ENCODE data around the gene LMCD1.

Gene LMCD1

GRCh38 chr3:8555113-8555661 is 53.6 kb downstream of the LMCD1 start:
- H3K27me3 ChIP-seq (ENCODE audit: control insufficient read depth, insufficient read depth, low read length): no peaks in the 10 kb centered on the region
- peak overlapping the region; percentile 80 for H3K9ac ChIP-seq (ENCODE audit: low read depth, low read length)
- peak overlapping the region; percentile 28 for H3K4me3 ChIP-seq (ENCODE audit: low read length)
- H3K4me2 ChIP-seq (ENCODE audit: low read length): peak overlapping the region; percentile 62
- peaks cover 58% of the 10 kb centered on the region for H3K36me3 ChIP-seq (ENCODE audit: insufficient read depth, low read length)
- H3K4me1 ChIP-seq (ENCODE audit: control insufficient read depth, insufficient read depth, low read length): peaks cover 59% of the 10 kb centered on the region
- no peaks in the 10 kb centered on the region for H3K9me3 ChIP-seq (replicated peaks; ENCODE audit: low read length)

GRCh38 chr3:8555725-8556472 is 54.3 kb downstream of the LMCD1 start:
- Histone ChIP-seq H3K36me3 (ENCODE audit: insufficient read depth, low read length) (peaks cover 51% of the 10 kb centered on the region), H3K27me3 (ENCODE audit: control insufficient read depth, insufficient read depth, low read length) (no peaks in the 10 kb centered on the region), H3K9me3 (replicated peaks; ENCODE audit: low read length) (no peaks in the 10 kb centered on the region), H3K4me1 (ENCODE audit: control insufficient read depth, insufficient read depth, low read length) (peaks cover 63% of the 10 kb centered on the region), H3K4me3 (ENCODE audit: low read length) (no peak overlapping the region), H3K4me2 (ENCODE audit: low read length) (peak overlapping the region; percentile 62), H3K9ac (ENCODE audit: low read depth, low read length) (peak overlapping the region; percentile 80)

- H3K4me1 ChIP-seq (ENCODE audit: control insufficient read depth, insufficient read depth, low read length): peaks cover 69% of the 10 kb centered on the region
- H3K4me2 ChIP-seq (ENCODE audit: low read length): no peak overlapping the region
- H3K4me3 ChIP-seq (ENCODE audit: low read length): no peak overlapping the region
- H3K36me3 ChIP-seq (ENCODE audit: insufficient read depth, low read length): peaks cover 46% of the 10 kb centered on the region
- H3K9ac ChIP-seq (ENCODE audit: low read depth, low read length): peak overlapping the region; percentile 80
- H3K27me3 ChIP-seq (ENCODE audit: control insufficient read depth, insufficient read depth, low read length): no peaks in the 10 kb centered on the region
- no peaks in the 10 kb centered on the region for H3K9me3 ChIP-seq (replicated peaks; ENCODE audit: low read length)
Observed at GRCh38 chr3:8556473-8556869, 54.8 kb downstream of the LMCD1 start.

- H3K9ac ChIP-seq (ENCODE audit: low read depth, low read length): no peak overlapping the region
- H3K4me2 ChIP-seq (ENCODE audit: low read length): no peak overlapping the region
- no peak overlapping the region for H3K4me3 ChIP-seq (ENCODE audit: low read length)
- H3K9me3 ChIP-seq (replicated peaks; ENCODE audit: low read length): no peaks in the 10 kb centered on the region
- peaks cover 77% of the 10 kb centered on the region for H3K4me1 ChIP-seq (ENCODE audit: control insufficient read depth, insufficient read depth, low read length)
- H3K36me3 ChIP-seq (ENCODE audit: insufficient read depth, low read length): peaks cover 37% of the 10 kb centered on the region
- no peaks in the 10 kb centered on the region for H3K27me3 ChIP-seq (ENCODE audit: control insufficient read depth, insufficient read depth, low read length)
Observed at GRCh38 chr3:8557298-8557697, 55.7 kb downstream of the LMCD1 start.

- Histone ChIP-seq H3K4me1 (ENCODE audit: control insufficient read depth, insufficient read depth, low read length) (peaks cover 74% of the 10 kb centered on the region), H3K4me3 (ENCODE audit: low read length) (no peak overlapping the region), H3K27me3 (ENCODE audit: control insufficient read depth, insufficient read depth, low read length) (no peaks in the 10 kb centered on the region), H3K36me3 (ENCODE audit: insufficient read depth, low read length) (peaks cover 30% of the 10 kb centered on the region), H3K9me3 (replicated peaks; ENCODE audit: low read length) (no peaks in the 10 kb centered on the region), H3K9ac (ENCODE audit: low read depth, low read length) (no peak overlapping the region), H3K4me2 (ENCODE audit: low read length) (no peak overlapping the region)
Observed at GRCh38 chr3:8558645-8559044, 57.0 kb downstream of the LMCD1 start.

- Histone ChIP-seq H3K27me3 (ENCODE audit: control insufficient read depth, insufficient read depth, low read length) (no peaks in the 10 kb centered on the region), H3K9ac (ENCODE audit: low read depth, low read length) (peak overlapping the region; percentile 78), H3K4me1 (ENCODE audit: control insufficient read depth, insufficient read depth, low read length) (peaks cover 67% of the 10 kb centered on the region), H3K4me2 (ENCODE audit: low read length) (no peak overlapping the region), H3K4me3 (ENCODE audit: low read length) (no peak overlapping the region), H3K9me3 (replicated peaks; ENCODE audit: low read length) (no peaks in the 10 kb centered on the region), H3K36me3 (ENCODE audit: insufficient read depth, low read length) (peaks cover 24% of the 10 kb centered on the region)
Observed at GRCh38 chr3:8559351-8559750, 57.7 kb downstream of the LMCD1 start.

- no peaks in the 10 kb centered on the region for H3K27me3 ChIP-seq (ENCODE audit: control insufficient read depth, insufficient read depth, low read length)
- peaks cover 28% of the 10 kb centered on the region for H3K36me3 ChIP-seq (ENCODE audit: insufficient read depth, low read length)
- H3K4me2 ChIP-seq (ENCODE audit: low read length): peak overlapping the region; percentile 41
- H3K4me1 ChIP-seq (ENCODE audit: control insufficient read depth, insufficient read depth, low read length): peaks cover 55% of the 10 kb centered on the region
- no peak overlapping the region for H3K4me3 ChIP-seq (ENCODE audit: low read length)
- no peaks in the 10 kb centered on the region for H3K9me3 ChIP-seq (replicated peaks; ENCODE audit: low read length)
- peak overlapping the region; percentile 78 for H3K9ac ChIP-seq (ENCODE audit: low read depth, low read length)
Observed at GRCh38 chr3:8560366-8561007, 58.9 kb downstream of the LMCD1 start.

- peak overlapping the region; percentile 76 for H3K9ac ChIP-seq (ENCODE audit: low read depth, low read length)
- H3K27me3 ChIP-seq (ENCODE audit: control insufficient read depth, insufficient read depth, low read length): no peaks in the 10 kb centered on the region
- peaks cover 47% of the 10 kb centered on the region for H3K4me1 ChIP-seq (ENCODE audit: control insufficient read depth, insufficient read depth, low read length)
- peak overlapping the region; percentile 29 for H3K4me2 ChIP-seq (ENCODE audit: low read length)
- H3K9me3 ChIP-seq (replicated peaks; ENCODE audit: low read length): no peaks in the 10 kb centered on the region
- H3K4me3 ChIP-seq (ENCODE audit: low read length): no peak overlapping the region
- peaks cover 36% of the 10 kb centered on the region for H3K36me3 ChIP-seq (ENCODE audit: insufficient read depth, low read length)
Observed at GRCh38 chr3:8561370-8561769, 59.7 kb downstream of the LMCD1 start.

GRCh38 chr3:8562081-8562595 is 60.5 kb downstream of the LMCD1 start:
- Histone ChIP-seq H3K4me2 (ENCODE audit: low read length) (no peak overlapping the region), H3K4me1 (ENCODE audit: control insufficient read depth, insufficient read depth, low read length) (peaks cover 39% of the 10 kb centered on the region)

GRCh38 chr3:8563146-8563545 is 61.5 kb downstream of the LMCD1 start:
- no peaks in the 10 kb centered on the region for H3K9me3 ChIP-seq (replicated peaks; ENCODE audit: low read length)
- peaks cover 37% of the 10 kb centered on the region for H3K4me1 ChIP-seq (ENCODE audit: control insufficient read depth, insufficient read depth, low read length)
- H3K4me2 ChIP-seq (ENCODE audit: low read length): no peak overlapping the region
- H3K36me3 ChIP-seq (ENCODE audit: insufficient read depth, low read length): peaks cover 31% of the 10 kb centered on the region
- no peak overlapping the region for H3K9ac ChIP-seq (ENCODE audit: low read depth, low read length)
- H3K27me3 ChIP-seq (ENCODE audit: control insufficient read depth, insufficient read depth, low read length): no peaks in the 10 kb centered on the region
- H3K4me3 ChIP-seq (ENCODE audit: low read length): no peak overlapping the region

More at GRCh38 chr3:8562081-8562595, 60.5 kb downstream of the LMCD1 start:
- Histone ChIP-seq H3K4me3 (ENCODE audit: low read length) (no peak overlapping the region), H3K36me3 (ENCODE audit: insufficient read depth, low read length) (peaks cover 36% of the 10 kb centered on the region), H3K27me3 (ENCODE audit: control insufficient read depth, insufficient read depth, low read length) (no peaks in the 10 kb centered on the region), H3K9me3 (replicated peaks; ENCODE audit: low read length) (no peaks in the 10 kb centered on the region), H3K9ac (ENCODE audit: low read depth, low read length) (peak overlapping the region; percentile 76)

GRCh38 chr3:8563597-8563996 is 62.0 kb downstream of the LMCD1 start:
- no peak overlapping the region for H3K4me2 ChIP-seq (ENCODE audit: low read length)
- H3K27me3 ChIP-seq (ENCODE audit: control insufficient read depth, insufficient read depth, low read length): no peaks in the 10 kb centered on the region
- no peaks in the 10 kb centered on the region for H3K9me3 ChIP-seq (replicated peaks; ENCODE audit: low read length)
- no peak overlapping the region for H3K9ac ChIP-seq (ENCODE audit: low read depth, low read length)
- H3K36me3 ChIP-seq (ENCODE audit: insufficient read depth, low read length): peaks cover 31% of the 10 kb centered on the region
- no peak overlapping the region for H3K4me3 ChIP-seq (ENCODE audit: low read length)
- H3K4me1 ChIP-seq (ENCODE audit: control insufficient read depth, insufficient read depth, low read length): peaks cover 40% of the 10 kb centered on the region
